WTC11 (cell line): ENCODE data around the gene MCAT. TPM values are rescaled to one million over a fixed set of nuclear protein-coding genes. Genes with fewer than 3 reads are reported as not detected.

Experiments
- ATAC-seq: fragments of 200-7000 bp; cut with Tn5 transposase; 2 replicates; pipeline ENCODE4 v1.10.0; 2021; ENCODE audit warnings: mild to moderate bottlenecking, moderate library complexity
- CTCF ChIA-PET: fragments of 300-600 bp; sonication (Branson Sonifier 250); formaldehyde crosslinking; loops from one replicate; lab custom pipeline; 2021; ENCODE audit warnings: antibody characterized with exemption; lab: Charles Lee
- POLR2A ChIA-PET: fragments of 350-600 bp; sonication (Branson Sonifier 250); formaldehyde crosslinking; loops from one replicate; lab custom pipeline; 2021; ENCODE audit warnings: antibody characterized with exemption; lab: Charles Lee
- DNase-seq: peaks from one replicate; pipeline ENCODE4 v3.0.0; 2021; ENCODE audit warnings: low spot score
- H3K27ac Mint-ChIP-seq: 2 replicates; pipeline ENCODE4 v1.8.0; 2021; ENCODE audit warnings: mixed read lengths
- H3K27me3 Mint-ChIP-seq: 2 replicates; pipeline ENCODE4 v1.8.0; 2021; ENCODE audit warnings: low read depth, mild to moderate bottlenecking, moderate library complexity, mixed read lengths
- H3K36me3 Mint-ChIP-seq: 2 replicates; pipeline ENCODE4 v1.8.0; 2021; ENCODE audit warnings: mixed read lengths
- H3K4me1 Mint-ChIP-seq: 2 replicates; pipeline ENCODE4 v1.8.0; 2022; ENCODE audit warnings: mixed read lengths
- H3K4me3 Mint-ChIP-seq: 2 replicates; pipeline ENCODE4 v1.8.0; 2021; ENCODE audit warnings: mild to moderate bottlenecking, moderate library complexity, mixed read lengths
- H3K9me3 Mint-ChIP-seq: 2 replicates; pipeline ENCODE4 v1.8.0; 2021; ENCODE audit warnings: mixed read lengths
- AR ChIP-seq: fragments of 250-450 bp; sonication (Bioruptor Pico); IDR thresholded peaks from 2 replicates; pipeline ENCODE4 v1.9.0; 2021; ENCODE audit warnings: mild to moderate bottlenecking
- CTCF ChIP-seq: fragments of 200-600 bp; IDR thresholded peaks from 2 replicates; pipeline ENCODE4 v1.8.0; 2022; ENCODE audit warnings: antibody characterized with exemption
- KAT7 ChIP-seq: sonication (generic); formaldehyde crosslinking; IDR thresholded peaks from 2 replicates; pipeline ENCODE4 v1.8.1; 2023; ENCODE audit warnings: missing genetic modification reagents, mild to moderate bottlenecking, borderline replicate concordance
- MXD4 ChIP-seq: fragments of 250-450 bp; sonication (Bioruptor Pico); IDR thresholded peaks from 2 replicates; pipeline ENCODE4 v1.8.0; 2021; ENCODE audit warnings: mild to moderate bottlenecking, moderate library complexity, borderline replicate concordance
- MYBL2 ChIP-seq: sonication (generic); formaldehyde crosslinking; IDR thresholded peaks from 2 replicates; pipeline ENCODE4 v1.8.1; 2023; ENCODE audit warnings: mild to moderate bottlenecking, moderate library complexity, missing genetic modification reagents
- NR3C1 ChIP-seq: sonication (generic); formaldehyde crosslinking; conservative IDR thresholded peaks from 2 replicates; pipeline ENCODE4 v1.8.1; 2023; ENCODE audit warnings: low read depth, mild to moderate bottlenecking, missing genetic modification reagents
- RELA ChIP-seq: sonication (generic); formaldehyde crosslinking; IDR thresholded peaks from 2 replicates; pipeline ENCODE4 v1.8.1; 2022; ENCODE audit warnings: missing genetic modification reagents, mild to moderate bottlenecking, borderline replicate concordance
- SMAD4 ChIP-seq: sonication (generic); formaldehyde crosslinking; IDR thresholded peaks from 2 replicates; pipeline ENCODE4 v1.8.0; 2022; ENCODE audit warnings: mild to moderate bottlenecking, missing genetic modification reagents
- TEAD4 ChIP-seq: sonication (generic); formaldehyde crosslinking; IDR thresholded peaks from 2 replicates; pipeline ENCODE4 v1.8.0; 2022; ENCODE audit warnings: mild to moderate bottlenecking, missing genetic modification reagents
- TP53 ChIP-seq: sonication (generic); formaldehyde crosslinking; IDR thresholded peaks from 2 replicates; pipeline ENCODE4 v1.8.1; 2023; ENCODE audit warnings: mild to moderate bottlenecking, missing genetic modification reagents
- USF1 ChIP-seq: sonication (generic); formaldehyde crosslinking; IDR thresholded peaks from 2 replicates; pipeline ENCODE4 v1.8.0; 2022; ENCODE audit warnings: mild to moderate bottlenecking, missing genetic modification reagents
- ZNF219 ChIP-seq: sonication (generic); formaldehyde crosslinking; IDR thresholded peaks from 2 replicates; pipeline ENCODE4 v1.8.0; 2023; ENCODE audit warnings: missing genetic modification reagents, mild to moderate bottlenecking, borderline replicate concordance
- ZNF232 ChIP-seq: sonication (generic); formaldehyde crosslinking; IDR thresholded peaks from 2 replicates; pipeline ENCODE4 v1.8.0; 2022; ENCODE audit warnings: mild to moderate bottlenecking, missing genetic modification reagents
- ZNF317 ChIP-seq: sonication (generic); formaldehyde crosslinking; IDR thresholded peaks from 2 replicates; pipeline ENCODE4 v1.8.1; 2023; ENCODE audit warnings: low read depth, mild to moderate bottlenecking, moderate library complexity, missing genetic modification reagents, borderline replicate concordance
- ZNF512 ChIP-seq: sonication (generic); formaldehyde crosslinking; IDR thresholded peaks from 2 replicates; pipeline ENCODE4 v1.8.1; 2022; ENCODE audit warnings: missing genetic modification reagents, borderline replicate concordance
- total RNA-seq: library from RNA; stranded (reverse); gene quantifications from 3 replicates; pipeline ENCODE4 v1.2.3, GENCODE V29; 2021
- TF ChIP-seq, protein P1 (sequence below): sonication (generic); formaldehyde crosslinking; IDR thresholded peaks from 2 replicates; pipeline ENCODE4 v1.8.1; 2023; ENCODE audit warnings: mild to moderate bottlenecking, missing genetic modification reagents, moderate library complexity
- TF ChIP-seq, protein P2 (sequence below): sonication (generic); formaldehyde crosslinking; IDR thresholded peaks from 2 replicates; pipeline ENCODE4 v1.8.1; 2022; ENCODE audit warnings: low read depth, mild to moderate bottlenecking, moderate library complexity, missing genetic modification reagents, borderline replicate concordance
- TF ChIP-seq, protein P3 (sequence below): fragments of 250-450 bp; sonication (Bioruptor Pico); IDR thresholded peaks from 2 replicates; pipeline ENCODE4 v2.1.2; 2022; ENCODE audit warnings: mild to moderate bottlenecking, moderate library complexity

The MCAT gene
- total RNA-seq, 1 experiment from 2014 or later: 18.5 TPM

GRCh38 chr22:43088984-43089717, 54.0 kb downstream of the MCAT start, which contains the start of gene TTLL1 (continued):
- TF ChIP-seq MXD4 (no peak), SMAD4 (CRISPR knock-in tag) (no peak)

GRCh38 chr22:43088627-43088983, 54.6 kb downstream of the MCAT start:
- peak overlapping the region; percentile 96; the same call in 1 of the 2 replicates for H3K27ac Mint-ChIP-seq
- ChIA-PET CTCF (no interaction called here), POLR2A (no interaction called here)
- DNase-seq (no peak), ATAC-seq (peak; percentile 5)
- TF ChIP-seq, protein P1, sequence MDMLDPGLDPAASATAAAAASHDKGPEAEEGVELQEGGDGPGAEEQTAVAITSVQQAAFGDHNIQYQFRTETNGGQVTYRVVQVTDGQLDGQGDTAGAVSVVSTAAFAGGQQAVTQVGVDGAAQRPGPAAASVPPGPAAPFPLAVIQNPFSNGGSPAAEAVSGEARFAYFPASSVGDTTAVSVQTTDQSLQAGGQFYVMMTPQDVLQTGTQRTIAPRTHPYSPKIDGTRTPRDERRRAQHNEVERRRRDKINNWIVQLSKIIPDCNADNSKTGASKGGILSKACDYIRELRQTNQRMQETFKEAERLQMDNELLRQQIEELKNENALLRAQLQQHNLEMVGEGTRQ (CRISPR knock-in tag): 0 out of 2 replicates have a peak, but pooled peaks have one; percentile 3
- TF ChIP-seq ZNF512 (CRISPR knock-in tag): no peak
- H3K9me3 Mint-ChIP-seq: no peaks in the 10 kb centered on the region
- H3K27me3 Mint-ChIP-seq: no peaks in the 10 kb centered on the region
- no peaks in the 10 kb centered on the region; the same call in 1 of the 2 replicates for H3K36me3 Mint-ChIP-seq
- H3K4me3 Mint-ChIP-seq: peak overlapping the region; percentile 92
- H3K4me1 Mint-ChIP-seq: 0 out of 2 replicates have a peak, but pooled peaks cover 2% of the 10 kb centered on the region

GRCh38 chr22:43085658-43086606, 57.3 kb downstream of the MCAT start:
- DNase-seq (no peak), ATAC-seq (no peak)
- Mint-ChIP-seq H3K4me3 (no peak overlapping the region), H3K36me3 (no peaks in the 10 kb centered on the region; the same call in 1 of the 2 replicates), H3K27ac (no peak overlapping the region), H3K27me3 (no peaks in the 10 kb centered on the region), H3K4me1 (no peaks in the 10 kb centered on the region), H3K9me3 (no peaks in the 10 kb centered on the region)
- ChIA-PET CTCF (interaction anchor here (0.6 to 2.0 kb wide), 3 partner anchors 26 to 395 kb away, joined by 3 to 5 read pairs (median 3); no protein-coding TSS in a partner anchor), POLR2A (no interaction called here)
- TF ChIP-seq AR (CRISPR knock-in tag) (no peak), CTCF (no peak), NR3C1 (CRISPR knock-in tag) (no peak), TEAD4 (CRISPR knock-in tag) (no peak), TP53 (CRISPR knock-in tag) (no peak), ZNF219 (CRISPR knock-in tag) (no peak), USF1 (CRISPR knock-in tag) (no peak), ZNF232 (CRISPR knock-in tag) (no peak), RELA (CRISPR knock-in tag) (no peak), MYBL2 (no peak), KAT7 (CRISPR knock-in tag) (no peak), ZNF317 (no peak)
- TF ChIP-seq, protein P2, sequence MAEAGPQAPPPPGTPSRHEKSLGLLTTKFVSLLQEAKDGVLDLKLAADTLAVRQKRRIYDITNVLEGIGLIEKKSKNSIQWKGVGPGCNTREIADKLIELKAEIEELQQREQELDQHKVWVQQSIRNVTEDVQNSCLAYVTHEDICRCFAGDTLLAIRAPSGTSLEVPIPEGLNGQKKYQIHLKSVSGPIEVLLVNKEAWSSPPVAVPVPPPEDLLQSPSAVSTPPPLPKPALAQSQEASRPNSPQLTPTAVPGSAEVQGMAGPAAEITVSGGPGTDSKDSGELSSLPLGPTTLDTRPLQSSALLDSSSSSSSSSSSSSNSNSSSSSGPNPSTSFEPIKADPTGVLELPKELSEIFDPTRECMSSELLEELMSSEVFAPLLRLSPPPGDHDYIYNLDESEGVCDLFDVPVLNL (CRISPR knock-in tag): no peak
- TF ChIP-seq, protein P3, sequence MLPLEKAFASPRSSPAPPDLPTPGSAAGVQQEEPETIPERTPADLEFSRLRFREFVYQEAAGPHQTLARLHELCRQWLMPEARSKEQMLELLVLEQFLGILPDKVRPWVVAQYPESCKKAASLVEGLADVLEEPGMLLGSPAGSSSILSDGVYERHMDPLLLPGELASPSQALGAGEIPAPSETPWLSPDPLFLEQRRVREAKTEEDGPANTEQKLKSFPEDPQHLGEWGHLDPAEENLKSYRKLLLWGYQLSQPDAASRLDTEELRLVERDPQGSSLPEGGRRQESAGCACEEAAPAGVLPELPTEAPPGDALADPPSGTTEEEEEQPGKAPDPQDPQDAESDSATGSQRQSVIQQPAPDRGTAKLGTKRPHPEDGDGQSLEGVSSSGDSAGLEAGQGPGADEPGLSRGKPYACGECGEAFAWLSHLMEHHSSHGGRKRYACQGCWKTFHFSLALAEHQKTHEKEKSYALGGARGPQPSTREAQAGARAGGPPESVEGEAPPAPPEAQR (CRISPR knock-in tag): no peak
